Neuronal stem cell (in vitro differentiated cells): ENCODE results near the gene CPSF4L.

Experiments
- DNase-seq: peaks from one replicate; pipeline ENCODE4 v3.0.0-alpha.2; 2013; ENCODE audit warnings: low spot score
- H2AFZ ChIP-seq: one replicate; pipeline ENCODE4 v1.6.1; 2013; ENCODE audit warnings: mild to moderate bottlenecking, low read length, inconsistent platforms
- H2AK5ac ChIP-seq: 2 replicates; pipeline ENCODE4 v1.6.1; 2013; ENCODE audit warnings: low read depth, mild to moderate bottlenecking, inconsistent platforms, low read length, moderate library complexity, mixed read lengths
- H2BK120ac ChIP-seq: 2 replicates; pipeline ENCODE4 v1.6.1; 2013; ENCODE audit warnings: low read depth, mild to moderate bottlenecking, inconsistent platforms, low read length, moderate library complexity, mixed read lengths
- H2BK12ac ChIP-seq: one replicate; pipeline ENCODE4 v1.6.1; 2013; ENCODE audit warnings: low read length, inconsistent platforms
- H2BK15ac ChIP-seq: 2 replicates; pipeline ENCODE4 v1.6.1; 2013; ENCODE audit warnings: mild to moderate bottlenecking, low read length, inconsistent platforms, mixed read lengths
- H2BK5ac ChIP-seq: one replicate; pipeline ENCODE4 v1.6.1; 2013; ENCODE audit warnings: inconsistent platforms, mild to moderate bottlenecking, low read length, moderate library complexity
- H3K14ac ChIP-seq: one replicate; pipeline ENCODE4 v1.6.1; 2013; ENCODE audit warnings: low read length, inconsistent platforms
- H3K18ac ChIP-seq: 2 replicates; pipeline ENCODE4 v1.6.1; 2013; ENCODE audit warnings: low read length, inconsistent platforms
- H3K23ac ChIP-seq: 2 replicates; pipeline ENCODE4 v1.6.1; 2013; ENCODE audit warnings: low read depth, mild to moderate bottlenecking, mixed read lengths, low read length, inconsistent platforms; ENCODE audit not compliant: poor library complexity
- H3K27ac ChIP-seq: replicated peaks from 3 replicates; pipeline ENCODE4 v1.5.1; 2013; ENCODE audit warnings: low read length, inconsistent platforms
- H3K27me3 ChIP-seq, 3 experiments: 2 replicates each; pipeline ENCODE4 v1.6.1; 2013; ENCODE audit warnings: low read length in 3 of 3, mild to moderate bottlenecking in 2 of 3, inconsistent platforms in 1 of 3, low read depth in 1 of 3, mixed read lengths in 1 of 3, moderate library complexity in 1 of 3; ENCODE audit not compliant: control insufficient read depth in 3 of 3, insufficient read depth in 3 of 3
- H3K36me3 ChIP-seq, 2 donors: replicated peaks in 1 of 2; 2 replicates each; pipeline ENCODE4 v1.6.1; 2013; ENCODE audit warnings: low read length in 2 of 2; ENCODE audit not compliant: control insufficient read depth in 2 of 2, insufficient read depth in 2 of 2
- H3K4ac ChIP-seq: 2 replicates; pipeline ENCODE4 v1.6.1; 2013; ENCODE audit warnings: inconsistent platforms, mild to moderate bottlenecking, low read length, moderate library complexity
- H3K4me1 ChIP-seq, 2 donors: 1 replicate in 1 of 2; 2 replicates in 1 of 2; pipeline ENCODE4 v1.6.1; 2013; ENCODE audit warnings: low read length in 2 of 2, low read depth in 1 of 2; ENCODE audit not compliant: control insufficient read depth in 2 of 2, insufficient read depth in 1 of 2
- H3K4me2 ChIP-seq: one replicate; pipeline ENCODE4 v1.6.1; 2013; ENCODE audit warnings: mild to moderate bottlenecking, low read length, inconsistent platforms; ENCODE audit not compliant: insufficient read depth, poor library complexity, severe bottlenecking
- H3K4me3 ChIP-seq, 2 donors: 2 replicates each; pipeline ENCODE4 v1.5.1; 2013; ENCODE audit warnings: low read length in 2 of 2, mild to moderate bottlenecking in 2 of 2, inconsistent platforms in 1 of 2, moderate library complexity in 1 of 2
- H3K79me1 ChIP-seq: one replicate; pipeline ENCODE4 v1.6.1; 2013; ENCODE audit warnings: low read depth, mild to moderate bottlenecking, inconsistent platforms, low read length, moderate library complexity
- H3K9ac ChIP-seq: one replicate; pipeline ENCODE4 v1.6.1; 2013; ENCODE audit warnings: mild to moderate bottlenecking, low read depth, low read length, inconsistent platforms; ENCODE audit not compliant: poor library complexity
- H3K9me3 ChIP-seq, 2 donors: replicated peaks in 1 of 2; 2 replicates each; pipeline versions ENCODE3 to v1.6.1; 2013; ENCODE audit warnings: low read length in 2 of 2, mild to moderate bottlenecking in 2 of 2, inconsistent platforms in 1 of 2, low read depth in 1 of 2, mixed read lengths in 1 of 2, moderate library complexity in 1 of 2; ENCODE audit not compliant: control insufficient read depth in 2 of 2, insufficient read depth in 1 of 2
- H4K8ac ChIP-seq: one replicate; pipeline ENCODE4 v1.6.1; 2013; ENCODE audit warnings: low read depth, mild to moderate bottlenecking, inconsistent platforms, low read length, moderate library complexity
- H4K91ac ChIP-seq: one replicate; pipeline ENCODE4 v1.6.1; 2013; ENCODE audit warnings: low read length, low read depth, mild to moderate bottlenecking, inconsistent platforms; ENCODE audit not compliant: poor library complexity
- WGBS, 2 donors: extraction: QIAGEN DNeasy Blood & Tissue Kit; methylation state at CpG; one replicate each; pipeline ENCODE4 v1.1.7; 2013; ENCODE audit warnings: missing lambda C conversion rate in 2 of 2, mixed read lengths in 1 of 2; ENCODE audit not compliant: insufficient read length in 2 of 2, insufficient replicate concordance in 1 of 2; ENCODE audit errors: extremely low coverage in 2 of 2; 5-methylcytosine and 5-hydroxymethylcytosine counted together

The CPSF4L gene

DNA sequence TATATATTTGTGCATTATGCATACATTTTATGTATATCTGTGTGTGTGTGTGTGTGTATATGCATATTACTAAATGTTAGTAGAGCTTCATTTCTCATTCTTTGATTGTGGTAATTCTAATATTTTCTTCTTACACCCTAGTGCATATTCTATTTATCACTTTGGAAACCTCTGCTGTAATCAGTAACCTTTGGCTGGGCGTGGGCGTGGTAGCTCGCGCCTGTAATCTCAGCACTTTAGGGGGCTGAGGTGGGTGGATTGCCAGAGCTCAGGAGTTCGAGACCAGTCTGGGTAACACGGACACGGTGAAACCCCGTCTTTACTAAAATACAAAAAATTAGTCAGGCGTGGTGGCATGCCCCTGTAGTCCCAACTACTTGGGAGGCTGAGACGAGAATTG is 26.9 kb downstream of the CPSF4L start:
- Histone ChIP-seq H3K4me1 (peaks cover 5 to 6% of the 10 kb centered on the region in 2 donors), H3K36me3 (peaks cover 17 to 57% of the 10 kb centered on the region in 2 donors), H3K23ac (no peak overlapping the region), H3K18ac (no peak overlapping the region), H3K4me3 (no peak overlapping the region), H2AFZ (no peak overlapping the region), H2BK5ac (no peak overlapping the region), H3K9ac (no peak overlapping the region), H3K79me1 (peaks cover 7% of the 10 kb centered on the region), H3K9me3 (no peaks in the 10 kb centered on the region), H4K8ac (no peak overlapping the region), H2BK15ac (no peak overlapping the region), H2BK12ac (no peak overlapping the region), H3K27ac (no peak overlapping the region), H4K91ac (no peak overlapping the region), H3K27me3 (no peaks in the 10 kb centered on the region), H3K4me2 (no peak overlapping the region), H3K14ac (no peak overlapping the region), H2AK5ac (no peak overlapping the region), H3K4ac (no peak overlapping the region), H2BK120ac (no peak overlapping the region)
- no CpG with 5 or more reads among the region's 10 CpGs for WGBS, 2 donors
- DNase-seq, result no peak

DNA sequence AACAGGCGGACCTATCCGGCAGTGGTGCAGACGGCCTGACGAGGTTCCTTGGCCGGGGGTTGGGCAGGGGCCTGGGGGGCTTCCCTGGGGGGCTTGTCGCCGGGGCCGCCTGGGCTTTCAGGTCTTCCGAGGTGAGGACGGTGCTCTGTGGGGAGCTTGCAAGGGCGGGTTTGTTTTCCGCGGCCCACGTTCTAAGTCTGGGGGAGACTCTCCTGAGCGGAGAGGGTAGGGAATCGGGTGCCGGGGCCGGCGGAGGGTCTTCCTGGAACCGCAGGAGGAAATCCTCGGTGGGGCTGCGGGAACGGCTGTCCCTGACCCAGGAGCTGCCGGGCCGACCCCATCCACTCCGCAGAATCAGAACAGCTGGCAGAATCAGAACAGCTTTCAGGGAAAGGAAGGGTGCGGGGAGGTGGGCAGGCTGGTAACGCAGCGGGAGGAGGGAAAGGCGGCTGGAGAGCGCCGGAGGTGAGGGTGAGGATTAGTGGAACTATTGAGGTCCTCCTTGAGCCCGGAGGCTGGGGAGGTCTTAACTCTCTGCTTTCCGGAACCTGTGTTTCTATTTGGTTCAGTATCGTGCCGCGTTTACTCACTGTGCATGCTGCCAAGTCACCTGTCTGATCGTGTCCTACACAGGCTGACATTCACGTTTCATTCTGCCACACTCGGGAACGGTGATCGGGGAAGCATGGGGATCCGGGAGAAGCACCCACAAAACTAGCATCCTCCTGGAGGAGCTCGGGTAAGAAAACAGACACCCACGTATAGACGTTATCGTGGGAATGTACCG is 28.9 kb downstream of the CPSF4L start:
- H4K91ac ChIP-seq, result no peak overlapping the region
- peak overlapping the region; percentile 95 for H3K18ac ChIP-seq
- H3K9me3 ChIP-seq, result no peaks in the 10 kb centered on the region
- H3K79me1 ChIP-seq, result peaks cover 7% of the 10 kb centered on the region
- H3K4me1 ChIP-seq, result peaks cover 7 to 8% of the 10 kb centered on the region in 2 donors
- peak overlapping the region; percentile 50 for H2AK5ac ChIP-seq
- H2BK12ac ChIP-seq, result no peak overlapping the region
- H3K23ac ChIP-seq, result no peak overlapping the region
- H3K27me3 ChIP-seq, result no peaks in the 10 kb centered on the region
- peaks cover 17 to 44% of the 10 kb centered on the region in 2 donors for H3K36me3 ChIP-seq
- H3K14ac ChIP-seq, result peak overlapping the region; percentile 63
- H2BK5ac ChIP-seq, result peak overlapping the region; percentile 96
- H4K8ac ChIP-seq, result no peak overlapping the region
- H2BK15ac ChIP-seq, result no peak overlapping the region
- peak overlapping the region; percentile 90 for H2AFZ ChIP-seq
- no peak for DNase-seq
- H3K4me3 ChIP-seq, result peak overlapping the region; percentile 97
- H3K9ac ChIP-seq, result peak overlapping the region; percentile 98
- peak overlapping the region; percentile 97 for H3K4ac ChIP-seq
- peak overlapping the region; percentile 71 for H3K27ac ChIP-seq
- H3K4me2 ChIP-seq, result peak overlapping the region; percentile 93
- no peak overlapping the region for H2BK120ac ChIP-seq
- WGBS, 2 donors, result no CpG with 5 or more reads among the region's 48 CpGs

DNA sequence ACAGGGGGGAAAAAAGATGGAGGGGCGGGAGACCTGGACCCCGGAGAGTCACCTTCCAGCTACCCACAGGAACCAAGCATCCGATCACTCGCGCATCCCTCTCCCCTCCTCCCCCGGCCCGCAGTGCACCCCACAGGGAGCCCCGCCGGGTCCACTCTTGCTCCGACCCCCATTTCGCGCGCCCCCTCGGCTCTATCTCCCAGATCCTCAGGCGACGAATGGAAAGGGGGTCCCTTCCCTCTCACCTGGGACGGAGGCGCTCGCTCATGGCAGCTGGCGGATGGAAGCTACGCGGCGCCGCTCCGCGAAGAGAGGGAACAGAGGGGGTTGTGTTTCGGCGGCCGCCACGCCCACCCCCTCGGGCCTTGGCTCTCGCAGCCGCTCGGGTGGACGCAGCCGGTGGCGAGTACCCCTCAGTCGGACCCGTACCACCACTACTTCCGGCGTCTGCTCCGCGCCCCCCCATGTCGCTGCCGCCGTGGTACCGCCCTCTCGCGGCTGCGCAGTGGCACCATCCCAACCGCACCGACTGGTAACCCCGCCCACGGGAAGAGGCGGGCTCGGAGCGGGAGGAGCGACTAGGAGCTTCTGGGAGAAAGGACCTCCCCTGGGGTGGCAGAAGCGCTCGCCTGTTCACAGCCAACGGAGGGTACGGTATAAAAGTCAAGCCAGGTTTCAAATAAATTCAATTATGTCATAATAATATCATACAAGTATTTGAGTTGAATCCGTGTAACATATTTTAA is 29.7 kb downstream of the CPSF4L start:
- Histone ChIP-seq H3K4ac (no peak overlapping the region), H2BK15ac (peak overlapping the region; percentile 31), H3K4me2 (peak overlapping the region; percentile 93), H3K23ac (peak overlapping the region; percentile 82), H4K8ac (no peak overlapping the region), H3K27ac (peak overlapping the region; percentile 88), H3K27me3 (no peaks in the 10 kb centered on the region), H3K14ac (no peak overlapping the region), H3K18ac (peak overlapping the region; percentile 98), H2BK5ac (peak overlapping the region; percentile 96), H3K36me3 (peaks cover 13 to 38% of the 10 kb centered on the region in 2 donors), H2BK120ac (peak overlapping the region; percentile 75), H2AK5ac (peak overlapping the region; percentile 70), H3K9me3 (no peaks in the 10 kb centered on the region), H3K4me3 (peak overlapping the region; percentile 97), H2AFZ (peak overlapping the region; percentile 90), H3K4me1 (peaks cover 8 to 9% of the 10 kb centered on the region in 2 donors), H2BK12ac (no peak overlapping the region), H3K9ac (peak overlapping the region; percentile 97), H3K79me1 (peaks cover 7% of the 10 kb centered on the region), H4K91ac (no peak overlapping the region)
- peak; percentile 95 for DNase-seq
- no CpG with 5 or more reads among the region's 63 CpGs for WGBS, 2 donors

DNA sequence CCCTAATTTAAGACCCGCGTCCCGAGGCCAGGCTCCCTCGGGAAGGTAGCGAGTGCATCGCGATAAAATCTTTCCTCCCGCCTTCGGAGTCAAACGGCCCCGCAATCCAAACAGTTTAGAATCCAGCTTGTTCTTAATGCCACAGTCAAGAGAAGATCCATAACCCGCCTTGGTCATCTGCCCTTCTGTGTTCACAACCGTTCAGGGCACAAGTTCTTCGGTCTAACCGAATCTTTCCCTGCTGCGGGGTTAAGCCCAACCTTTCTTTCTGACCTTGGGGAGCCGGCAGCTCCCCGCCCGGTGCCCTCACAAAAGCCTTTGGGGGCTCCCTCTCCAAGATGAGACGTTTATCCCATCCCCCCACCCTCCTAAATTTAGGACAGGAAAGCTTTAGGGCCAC is 30.3 kb downstream of the CPSF4L start:
- Histone ChIP-seq H3K4me3 (peak overlapping the region; percentile 89 to 97), H3K4ac (no peak overlapping the region), H3K27ac (peak overlapping the region; percentile 88), H3K23ac (no peak overlapping the region), H3K4me1 (peaks cover 8 to 9% of the 10 kb centered on the region in 2 donors), H3K14ac (no peak overlapping the region), H2AFZ (peak overlapping the region; percentile 90), H2BK12ac (no peak overlapping the region), H2BK5ac (no peak overlapping the region), H2AK5ac (peak overlapping the region; percentile 70), H2BK120ac (no peak overlapping the region), H3K9ac (peak overlapping the region; percentile 97), H3K27me3 (no peaks in the 10 kb centered on the region), H3K18ac (peak overlapping the region; percentile 98), H4K8ac (no peak overlapping the region), H3K9me3 (no peaks in the 10 kb centered on the region), H2BK15ac (no peak overlapping the region), H4K91ac (no peak overlapping the region), H3K36me3 (peaks cover 9 to 37% of the 10 kb centered on the region in 2 donors), H3K79me1 (peaks cover 7% of the 10 kb centered on the region), H3K4me2 (peak overlapping the region; percentile 75)
- WGBS, 2 donors, result no CpG with 5 or more reads among the region's 20 CpGs
- no peak for DNase-seq
